SK-N-SH treated with all-trans-retinoic acid at 6 μM for 48 hours (cell line): ENCODE results near the gene TMEM87B.

Experiments
- CREB5 ChIP-seq: fragments of 250-450 bp; sonication (Bioruptor Pico); IDR thresholded peaks from 2 replicates; pipeline ENCODE4 v1.5.1; 2020; ENCODE audit warnings: low read depth, mild to moderate bottlenecking, moderate library complexity
- OSR1 ChIP-seq: fragments of 250-450 bp; sonication (Bioruptor Pico); IDR thresholded peaks from 2 replicates; pipeline ENCODE4 v1.8.0; 2022; ENCODE audit warnings: moderate library complexity, mild to moderate bottlenecking, inconsistent platforms
- ZNF8 ChIP-seq: fragments of 450-650 bp; formaldehyde crosslinking; IDR thresholded peaks from 2 replicates; pipeline ENCODE4 v1.5.0; 2020; ENCODE audit warnings: mild to moderate bottlenecking, moderate library complexity

- TF ChIP-seq CREB5 (CRISPR knock-in tag), result no peak
- TF ChIP-seq ZNF8, result no peak
- no peak for TF ChIP-seq OSR1 (CRISPR knock-in tag)
Measured at GRCh38 chr2:112023707-112024106, 31.4 kb upstream of the TMEM87B start.
